ENCODE results near the gene SIPA1L3. TPM values are rescaled to one million over a fixed set of nuclear protein-coding genes. Genes with fewer than 3 reads are reported as not detected.

SIPA1L3 gene
- total and polyA plus RNA-seq, 12 donors = 2.8 to 24.2 (median 12.3) TPM

- WGBS, 2 donors = 93 to 98% methylated on average over 3 of the region's 3 CpGs
- no peak for DNase-seq
- intact Hi-C loops (cut with DNase I) = no loop called here
Measured at GRCh38 chr19:37925212-37925611, 18.2 kb downstream of the SIPA1L3 start.

GRCh38 chr19:37926255-37926654 is 19.2 kb downstream of the SIPA1L3 start:
- Histone ChIP-seq H3K9me3 (no peaks in the 10 kb centered on the region), H3K27ac (no peak overlapping the region), H3K27me3 (no peaks in the 10 kb centered on the region), H3K4me1 (peaks cover 0 to 7% (median 0%) of the 10 kb centered on the region in 9 donors), H3K4me3 (no peak overlapping the region), H3K36me3 (peaks cover 0 to under 1% (median 0%) of the 10 kb centered on the region in 9 donors)
- DNase-seq = no peak
- TF ChIP-seq CTCF (IDR thresholded peaks at IDR 0.05) = no peak
- 88 to 93% methylated on average over 10 of the region's 10 CpGs for WGBS, 2 donors
- ATAC-seq = no peak
- intact Hi-C loops (cut with DNase I) = no loop called here

More at GRCh38 chr19:37925212-37925611, 18.2 kb downstream of the SIPA1L3 start:
- Histone ChIP-seq H3K9me3 (no peaks in the 10 kb centered on the region), H3K27ac (no peak overlapping the region), H3K27me3 (no peaks in the 10 kb centered on the region), H3K36me3 (peaks cover 0 to 4% (median 0%) of the 10 kb centered on the region in 9 donors), H3K4me1 (peaks cover 0 to 7% (median 0%) of the 10 kb centered on the region in 9 donors), H3K4me3 (no peak overlapping the region)
- TF ChIP-seq CTCF (IDR thresholded peaks at IDR 0.05) = no peak
- no peak for ATAC-seq

GRCh38 chr19:37926711-37927110 is 19.7 kb downstream of the SIPA1L3 start:
- Histone ChIP-seq H3K9me3 (no peaks in the 10 kb centered on the region), H3K36me3 (no peaks in the 10 kb centered on the region), H3K27ac (no peak overlapping the region), H3K27me3 (no peaks in the 10 kb centered on the region), H3K4me3 (no peak overlapping the region), H3K4me1 (peaks cover 0 to 11% (median 3%) of the 10 kb centered on the region in 9 donors)
- intact Hi-C loops (cut with DNase I) = no loop called here
- ATAC-seq (no peak), DNase-seq (no peak)
- 83 to 86% methylated on average over 5 of the region's 5 CpGs for WGBS, 2 donors
- TF ChIP-seq CTCF (IDR thresholded peaks at IDR 0.05) = no peak

GRCh38 chr19:37928527-37929286 is 21.7 kb downstream of the SIPA1L3 start:
- no peak for TF ChIP-seq CTCF (IDR thresholded peaks at IDR 0.05)
- Histone ChIP-seq H3K9me3 (no peaks in the 10 kb centered on the region), H3K4me3 (no peak overlapping the region), H3K27ac (no peak overlapping the region), H3K36me3 (no peaks in the 10 kb centered on the region), H3K27me3 (no peaks in the 10 kb centered on the region), H3K4me1 (peaks cover 4 to 26% (median 16%) of the 10 kb centered on the region in 9 donors)
- no peak for ATAC-seq
- DNase-seq = no peak
- intact Hi-C loops (cut with DNase I) = no loop called here
- 83 to 85% methylated on average over 5 of the region's 5 CpGs for WGBS, 2 donors
